Progenitor cell of endocrine pancreas (in vitro differentiated cells): ENCODE results near the gene FAM89B. TPM values are rescaled to one million over a fixed set of nuclear protein-coding genes. Genes with fewer than 3 reads are reported as not detected.

ENCODE experiments used
- DNase-seq: peaks from one replicate; pipeline ENCODE4 v3.0.0; 2021; ENCODE audit warnings: low spot score; ENCODE audit not compliant: unreplicated experiment
- H3K27ac Mint-ChIP-seq: 2 replicates; pipeline ENCODE4 v1.8.0; 2021; ENCODE audit warnings: mild to moderate bottlenecking, moderate library complexity, mixed read lengths
- H3K27me3 Mint-ChIP-seq: 2 replicates; pipeline ENCODE4 v1.8.0; 2021; ENCODE audit warnings: mixed read lengths
- H3K36me3 Mint-ChIP-seq: 2 replicates; pipeline ENCODE4 v1.8.0; 2022; ENCODE audit warnings: mixed read lengths; ENCODE audit not compliant: insufficient read depth
- H3K4me1 Mint-ChIP-seq: 2 replicates; pipeline ENCODE4 v1.8.0; 2021; ENCODE audit warnings: low read depth, mixed read lengths
- H3K4me3 Mint-ChIP-seq: 2 replicates; pipeline ENCODE4 v1.8.0; 2021; ENCODE audit warnings: low read depth, mild to moderate bottlenecking, moderate library complexity, mixed read lengths
- H3K9me3 Mint-ChIP-seq: 2 replicates; pipeline ENCODE4 v1.8.0; 2021; ENCODE audit warnings: low read depth, mixed read lengths
- CTCF ChIP-seq: fragments of 200-600 bp; sonication (generic); IDR thresholded peaks from one replicate; pipeline ENCODE4 v1.5.0; 2021; ENCODE audit warnings: antibody characterized with exemption, mild to moderate bottlenecking; ENCODE audit not compliant: unreplicated experiment
- total RNA-seq: library from RNA; stranded (reverse); gene quantifications from 2 replicates; pipeline ENCODE4 v1.2.1, GENCODE V29; 2021

The FAM89B gene
- total RNA-seq, 1 donor from 2014 or later = 65.0 TPM

DNA sequence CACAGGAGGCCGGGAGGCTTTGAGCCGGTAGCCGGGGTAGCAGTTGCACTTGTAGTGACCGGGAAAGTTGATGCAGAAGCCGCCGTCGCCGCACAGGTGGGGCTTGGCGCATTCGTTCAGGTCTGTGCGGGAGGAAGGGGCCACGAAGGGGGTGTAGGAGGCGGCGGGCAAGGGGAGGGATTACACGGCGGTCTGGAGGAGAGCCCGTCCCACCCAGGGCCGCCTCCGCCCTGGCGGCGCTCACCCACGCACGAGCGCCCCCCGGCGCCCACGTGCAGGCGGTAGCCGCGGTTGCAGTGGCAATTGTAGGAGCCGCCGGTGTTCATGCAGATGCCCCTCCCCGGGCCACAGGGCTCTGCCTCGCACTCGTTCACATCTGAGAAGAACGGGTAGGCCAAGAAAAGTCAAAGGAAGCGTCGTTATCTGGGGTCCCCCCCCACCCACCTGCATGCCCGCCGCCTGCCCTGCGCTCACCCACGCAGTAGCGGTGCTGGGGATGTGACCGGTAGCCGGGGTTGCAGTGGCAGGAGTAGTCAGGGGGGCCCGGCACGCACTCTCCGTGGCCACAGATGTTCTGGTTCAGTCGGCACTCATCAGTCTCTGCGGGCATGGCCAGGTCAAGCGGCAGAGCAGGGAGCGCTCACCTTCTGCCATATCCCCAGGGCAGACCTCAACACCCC is 24.8 kb upstream of the FAM89B start:
- DNase-seq = no peak
- H3K27me3 Mint-ChIP-seq = peaks cover 58% of the 10 kb centered on the region
- H3K4me1 Mint-ChIP-seq = peaks cover 22% of the 10 kb centered on the region
- H3K4me3 Mint-ChIP-seq = no peak overlapping the region
- no peaks in the 10 kb centered on the region for H3K9me3 Mint-ChIP-seq
- TF ChIP-seq CTCF = peak; percentile 14
- peaks cover 17% of the 10 kb centered on the region for H3K36me3 Mint-ChIP-seq
- H3K27ac Mint-ChIP-seq = no peak overlapping the region

DNA sequence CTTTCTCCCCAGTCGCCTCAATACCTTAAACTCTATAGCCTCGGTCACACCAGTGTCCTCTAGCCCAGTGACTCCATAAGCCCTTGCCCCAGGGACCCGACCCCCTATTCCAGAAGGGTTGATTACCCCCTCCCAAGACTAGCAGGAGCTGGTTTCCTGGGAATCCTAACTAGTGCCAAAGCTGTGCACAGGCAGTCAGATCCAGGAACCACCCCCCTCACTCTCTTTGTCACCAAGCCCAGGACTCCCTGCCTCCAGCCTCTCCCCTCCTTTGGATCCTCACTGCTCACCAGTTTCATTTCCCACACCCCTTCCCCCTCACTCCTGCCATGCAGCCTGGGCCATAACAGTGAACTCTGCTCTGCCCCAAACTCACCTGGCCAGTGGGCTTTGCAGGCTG is 23.9 kb upstream of the FAM89B start:
- H3K27ac Mint-ChIP-seq = no peak overlapping the region
- no peaks in the 10 kb centered on the region for H3K9me3 Mint-ChIP-seq
- H3K36me3 Mint-ChIP-seq = peaks cover 14% of the 10 kb centered on the region
- no peak for DNase-seq
- peak overlapping the region; percentile 37 for H3K4me3 Mint-ChIP-seq
- peaks cover 24% of the 10 kb centered on the region for H3K4me1 Mint-ChIP-seq
- H3K27me3 Mint-ChIP-seq = peaks cover 55% of the 10 kb centered on the region
- TF ChIP-seq CTCF = no peak

- DNase-seq = no peak
- Mint-ChIP-seq H3K36me3 (peaks cover 12% of the 10 kb centered on the region), H3K27me3 (peaks cover 51% of the 10 kb centered on the region), H3K9me3 (no peaks in the 10 kb centered on the region), H3K27ac (no peak overlapping the region), H3K4me3 (no peak overlapping the region), H3K4me1 (peaks cover 24% of the 10 kb centered on the region)
- no peak for TF ChIP-seq CTCF
Observed at GRCh38 chr11:65549096-65549495, 23.2 kb upstream of the FAM89B start.

DNA sequence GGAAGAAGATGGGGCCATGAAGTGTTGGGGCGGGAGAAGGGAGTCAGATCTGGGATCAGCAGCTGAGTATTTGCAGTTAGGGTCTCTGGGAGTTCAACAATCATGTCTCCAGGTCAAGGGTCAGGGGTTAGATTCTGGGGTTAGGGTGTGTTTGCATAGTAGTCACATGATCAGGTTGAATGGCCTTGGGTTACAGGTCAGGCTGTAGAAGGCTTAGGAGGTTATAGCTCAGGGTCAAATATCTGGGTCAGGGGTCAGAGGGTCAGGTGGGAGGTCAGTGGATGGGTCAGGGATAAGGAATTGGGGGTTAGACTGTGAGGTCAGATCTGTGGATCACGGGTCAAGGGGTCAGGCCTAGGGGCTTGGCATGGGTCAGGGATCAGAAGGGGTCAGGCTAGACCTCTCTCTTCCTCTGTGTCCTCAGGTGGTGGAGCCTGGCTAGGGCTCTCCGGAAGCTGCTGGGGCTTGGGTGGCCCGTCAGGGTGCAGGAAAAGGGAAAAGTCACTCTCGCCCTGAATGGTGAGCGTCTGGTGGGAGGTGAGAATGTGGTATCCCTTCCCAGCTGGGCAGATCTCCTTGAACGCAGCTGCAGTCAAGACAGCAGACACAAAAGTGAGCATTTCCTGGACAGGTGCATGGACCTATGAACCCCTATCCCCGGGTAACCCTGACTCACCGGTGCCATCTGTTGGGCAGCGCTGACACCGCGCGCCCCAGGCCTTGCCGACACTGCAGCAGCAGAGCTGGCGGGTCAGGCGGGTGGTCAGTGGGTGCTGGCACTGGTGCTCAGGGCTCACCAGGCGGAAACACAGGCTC is 20.6 kb upstream of the FAM89B start:
- Mint-ChIP-seq H3K36me3 (peaks cover 2% of the 10 kb centered on the region), H3K27ac (peak overlapping the region; percentile 18), H3K4me1 (peaks cover 15% of the 10 kb centered on the region), H3K4me3 (no peak overlapping the region), H3K27me3 (peaks cover 50% of the 10 kb centered on the region), H3K9me3 (no peaks in the 10 kb centered on the region)
- DNase-seq = peak; percentile 55
- peak; percentile 52 for TF ChIP-seq CTCF

GRCh38 chr11:65552388-65552951 is 19.9 kb upstream of the FAM89B start:
- H3K4me3 Mint-ChIP-seq = no peak overlapping the region
- peaks cover 2% of the 10 kb centered on the region for H3K36me3 Mint-ChIP-seq
- no peaks in the 10 kb centered on the region for H3K9me3 Mint-ChIP-seq
- no peak for TF ChIP-seq CTCF
- DNase-seq = no peak
- H3K27me3 Mint-ChIP-seq = peaks cover 49% of the 10 kb centered on the region
- peaks cover 21% of the 10 kb centered on the region for H3K4me1 Mint-ChIP-seq
- peak overlapping the region; percentile 50 for H3K27ac Mint-ChIP-seq
